Measurements from ENCODE around the gene CDH13.

The CDH13 gene

GRCh38 chr16:83147244-83147643 lies 520.5 kb downstream of the CDH13 start:
- Histone ChIP-seq H3K4me1 (ENCODE audit: control insufficient read depth, insufficient read depth, low read length, poor library complexity, severe bottlenecking) (peaks cover 12% of the 10 kb centered on the region), H3K27ac (ENCODE audit: low read depth, low read length, severe bottlenecking) (peak overlapping the region; percentile 63), H3K9me3 (ENCODE audit: control insufficient read depth, low read length) (no peaks in the 10 kb centered on the region), H3K36me3 (ENCODE audit: control insufficient read depth, insufficient read depth, low read length) (peaks cover 3% of the 10 kb centered on the region), H3K4me3 (ENCODE audit: extremely low read depth, insufficient read depth, low read length, poor library complexity, severe bottlenecking) (no peak overlapping the region)
- WGBS, 2 experiments (ENCODE audit: insufficient coverage in 2 of 2): 69 to 72% methylated on average over 5 to 6 of the region's 6 CpGs

GRCh38 chr16:83158320-83158957 lies 531.7 kb downstream of the CDH13 start:
- no peak overlapping the region for H3K4me3 ChIP-seq (ENCODE audit: extremely low read depth, insufficient read depth, low read length, poor library complexity, severe bottlenecking)
- no peaks in the 10 kb centered on the region for H3K9me3 ChIP-seq (ENCODE audit: control insufficient read depth, low read length)
- no peak overlapping the region for H3K27ac ChIP-seq (ENCODE audit: low read depth, low read length, severe bottlenecking)
- WGBS, 2 experiments (ENCODE audit: insufficient coverage in 2 of 2): 94 to 96% methylated on average over 15 of the region's 15 CpGs
- H3K4me1 ChIP-seq (ENCODE audit: control insufficient read depth, insufficient read depth, low read length, poor library complexity, severe bottlenecking): no peaks in the 10 kb centered on the region
- no peaks in the 10 kb centered on the region for H3K36me3 ChIP-seq (ENCODE audit: control insufficient read depth, insufficient read depth, low read length)

GRCh38 chr16:83159049-83159448 lies 532.3 kb downstream of the CDH13 start:
- Histone ChIP-seq H3K36me3 (ENCODE audit: control insufficient read depth, insufficient read depth, low read length) (no peaks in the 10 kb centered on the region), H3K4me3 (ENCODE audit: extremely low read depth, insufficient read depth, low read length, poor library complexity, severe bottlenecking) (no peak overlapping the region), H3K4me1 (ENCODE audit: control insufficient read depth, insufficient read depth, low read length, poor library complexity, severe bottlenecking) (no peaks in the 10 kb centered on the region), H3K9me3 (ENCODE audit: control insufficient read depth, low read length) (no peaks in the 10 kb centered on the region), H3K27ac (ENCODE audit: low read depth, low read length, severe bottlenecking) (no peak overlapping the region)
- WGBS, 2 experiments (ENCODE audit: insufficient coverage in 2 of 2): 92 to 100% methylated on average over 1 of the region's 2 CpGs

- no peaks in the 10 kb centered on the region for H3K9me3 ChIP-seq (ENCODE audit: control insufficient read depth, low read length)
- H3K4me3 ChIP-seq (ENCODE audit: extremely low read depth, insufficient read depth, low read length, poor library complexity, severe bottlenecking): no peak overlapping the region
- H3K4me1 ChIP-seq (ENCODE audit: control insufficient read depth, insufficient read depth, low read length, poor library complexity, severe bottlenecking): no peaks in the 10 kb centered on the region
- H3K36me3 ChIP-seq (ENCODE audit: control insufficient read depth, insufficient read depth, low read length): no peaks in the 10 kb centered on the region
- H3K27ac ChIP-seq (ENCODE audit: low read depth, low read length, severe bottlenecking): no peak overlapping the region
- 96 to 98% methylated on average over 3 to 4 of the region's 7 CpGs for WGBS, 2 experiments (ENCODE audit: insufficient coverage in 2 of 2)
Observed at GRCh38 chr16:83160287-83161020, 533.7 kb downstream of the CDH13 start.

- WGBS, 2 experiments (ENCODE audit: insufficient coverage in 2 of 2): no CpG with 5 or more reads among the region's 2 CpGs
- Histone ChIP-seq H3K27ac (ENCODE audit: low read depth, low read length, severe bottlenecking) (no peak overlapping the region), H3K4me1 (ENCODE audit: control insufficient read depth, insufficient read depth, low read length, poor library complexity, severe bottlenecking) (no peaks in the 10 kb centered on the region), H3K36me3 (ENCODE audit: control insufficient read depth, insufficient read depth, low read length) (no peaks in the 10 kb centered on the region), H3K9me3 (ENCODE audit: control insufficient read depth, low read length) (no peaks in the 10 kb centered on the region), H3K4me3 (ENCODE audit: extremely low read depth, insufficient read depth, low read length, poor library complexity, severe bottlenecking) (no peak overlapping the region)
Observed at GRCh38 chr16:83162791-83163190, 536.0 kb downstream of the CDH13 start.

GRCh38 chr16:83164816-83165215 lies 538.0 kb downstream of the CDH13 start:
- no peak overlapping the region for H3K27ac ChIP-seq (ENCODE audit: low read depth, low read length, severe bottlenecking)
- H3K9me3 ChIP-seq (ENCODE audit: control insufficient read depth, low read length): no peaks in the 10 kb centered on the region
- H3K4me1 ChIP-seq (ENCODE audit: control insufficient read depth, insufficient read depth, low read length, poor library complexity, severe bottlenecking): no peaks in the 10 kb centered on the region
- H3K36me3 ChIP-seq (ENCODE audit: control insufficient read depth, insufficient read depth, low read length): no peaks in the 10 kb centered on the region
- WGBS, 2 experiments (ENCODE audit: insufficient coverage in 2 of 2): 100% methylated on average over 1 of the region's 3 CpGs; no CpG with 5 or more reads in 1 of the 2 experiments
- no peak overlapping the region for H3K4me3 ChIP-seq (ENCODE audit: extremely low read depth, insufficient read depth, low read length, poor library complexity, severe bottlenecking)

GRCh38 chr16:83171396-83171795 lies 544.6 kb downstream of the CDH13 start:
- peaks cover 4% of the 10 kb centered on the region for H3K9me3 ChIP-seq (ENCODE audit: control insufficient read depth, low read length)
- H3K36me3 ChIP-seq (ENCODE audit: control insufficient read depth, insufficient read depth, low read length): no peaks in the 10 kb centered on the region
- 100% methylated on average over 1 of the region's 3 CpGs; no CpG with 5 or more reads in 1 of the 2 experiments for WGBS, 2 experiments (ENCODE audit: insufficient coverage in 2 of 2)
- no peak overlapping the region for H3K4me3 ChIP-seq (ENCODE audit: extremely low read depth, insufficient read depth, low read length, poor library complexity, severe bottlenecking)
- H3K4me1 ChIP-seq (ENCODE audit: control insufficient read depth, insufficient read depth, low read length, poor library complexity, severe bottlenecking): peaks cover 6% of the 10 kb centered on the region
- no peak overlapping the region for H3K27ac ChIP-seq (ENCODE audit: low read depth, low read length, severe bottlenecking)

GRCh38 chr16:83174671-83175070 lies 547.9 kb downstream of the CDH13 start:
- H3K9me3 ChIP-seq (ENCODE audit: control insufficient read depth, low read length): peaks cover 4% of the 10 kb centered on the region
- H3K27ac ChIP-seq (ENCODE audit: low read depth, low read length, severe bottlenecking): no peak overlapping the region
- H3K4me3 ChIP-seq (ENCODE audit: extremely low read depth, insufficient read depth, low read length, poor library complexity, severe bottlenecking): no peak overlapping the region
- H3K36me3 ChIP-seq (ENCODE audit: control insufficient read depth, insufficient read depth, low read length): no peaks in the 10 kb centered on the region
- peaks cover 6% of the 10 kb centered on the region for H3K4me1 ChIP-seq (ENCODE audit: control insufficient read depth, insufficient read depth, low read length, poor library complexity, severe bottlenecking)

- Histone ChIP-seq H3K36me3 (ENCODE audit: control insufficient read depth, insufficient read depth, low read length) (no peaks in the 10 kb centered on the region), H3K4me1 (ENCODE audit: control insufficient read depth, insufficient read depth, low read length, poor library complexity, severe bottlenecking) (peaks cover 6% of the 10 kb centered on the region), H3K9me3 (ENCODE audit: control insufficient read depth, low read length) (no peaks in the 10 kb centered on the region), H3K4me3 (ENCODE audit: extremely low read depth, insufficient read depth, low read length, poor library complexity, severe bottlenecking) (no peak overlapping the region), H3K27ac (ENCODE audit: low read depth, low read length, severe bottlenecking) (no peak overlapping the region)
- 100% methylated on average over 2 of the region's 4 CpGs for WGBS, 2 experiments (ENCODE audit: insufficient coverage in 2 of 2)
Observed at GRCh38 chr16:83176802-83177201, 550.0 kb downstream of the CDH13 start.

GRCh38 chr16:83185902-83186301 lies 559.1 kb downstream of the CDH13 start:
- peaks cover 8% of the 10 kb centered on the region for H3K4me1 ChIP-seq (ENCODE audit: control insufficient read depth, insufficient read depth, low read length, poor library complexity, severe bottlenecking)
- H3K9me3 ChIP-seq (ENCODE audit: control insufficient read depth, low read length): no peaks in the 10 kb centered on the region
- no peaks in the 10 kb centered on the region for H3K36me3 ChIP-seq (ENCODE audit: control insufficient read depth, insufficient read depth, low read length)
- 88 to 100% methylated on average over 3 of the region's 6 CpGs for WGBS, 2 experiments (ENCODE audit: insufficient coverage in 2 of 2)
- no peak overlapping the region for H3K27ac ChIP-seq (ENCODE audit: low read depth, low read length, severe bottlenecking)
- no peak overlapping the region for H3K4me3 ChIP-seq (ENCODE audit: extremely low read depth, insufficient read depth, low read length, poor library complexity, severe bottlenecking)

GRCh38 chr16:83187405-83187804 lies 560.6 kb downstream of the CDH13 start:
- Histone ChIP-seq H3K4me1 (ENCODE audit: control insufficient read depth, insufficient read depth, low read length, poor library complexity, severe bottlenecking) (peaks cover 8% of the 10 kb centered on the region), H3K36me3 (ENCODE audit: control insufficient read depth, insufficient read depth, low read length) (no peaks in the 10 kb centered on the region), H3K27ac (ENCODE audit: low read depth, low read length, severe bottlenecking) (peak overlapping the region; percentile 23), H3K9me3 (ENCODE audit: control insufficient read depth, low read length) (no peaks in the 10 kb centered on the region), H3K4me3 (ENCODE audit: extremely low read depth, insufficient read depth, low read length, poor library complexity, severe bottlenecking) (no peak overlapping the region)
- WGBS, 2 experiments (ENCODE audit: insufficient coverage in 2 of 2): 83% methylated on average over 1 to 2 of the region's 3 CpGs
